GM19240 (cell line): ENCODE data around the gene CDK6.

Experiments
- DNase-seq: peaks from one replicate; pipeline ENCODE4 v3.0.0; 2011; ENCODE audit warnings: low spot score; ENCODE audit not compliant: insufficient read length

Gene CDK6

GRCh38 chr7:92648067-92648466 is 188.3 kb downstream of the CDK6 start:
- DNase-seq = no peak

- no peak for DNase-seq
Measured at GRCh38 chr7:92647652-92648051, 188.7 kb downstream of the CDK6 start.

GRCh38 chr7:92647011-92647625 is 189.3 kb downstream of the CDK6 start:
- DNase-seq = no peak

GRCh38 chr7:92645114-92646061 is 191.0 kb downstream of the CDK6 start:
- DNase-seq = no peak

- DNase-seq = no peak
Measured at GRCh38 chr7:92644406-92645113, 191.8 kb downstream of the CDK6 start.

GRCh38 chr7:92643821-92644220 is 192.6 kb downstream of the CDK6 start:
- DNase-seq = no peak

- DNase-seq = no peak
Measured at GRCh38 chr7:92641921-92642511, 194.4 kb downstream of the CDK6 start.

GRCh38 chr7:92639966-92640365 is 196.4 kb downstream of the CDK6 start:
- no peak for DNase-seq

- no peak for DNase-seq
Measured at GRCh38 chr7:92639213-92639896, 197.0 kb downstream of the CDK6 start.

- no peak for DNase-seq
Measured at GRCh38 chr7:92636018-92636560, 200.3 kb downstream of the CDK6 start.

- DNase-seq = no peak
Measured at GRCh38 chr7:92635538-92635937, 200.8 kb downstream of the CDK6 start.

- no peak for DNase-seq
Measured at GRCh38 chr7:92634924-92635519, 201.4 kb downstream of the CDK6 start.

GRCh38 chr7:92634205-92634604 is 202.2 kb downstream of the CDK6 start:
- DNase-seq = no peak

- no peak for DNase-seq
Measured at GRCh38 chr7:92633211-92633906, 203.0 kb downstream of the CDK6 start.

- DNase-seq = no peak
Measured at GRCh38 chr7:92632791-92633190, 203.6 kb downstream of the CDK6 start.

- DNase-seq = no peak
Measured at GRCh38 chr7:92631850-92632487, 204.4 kb downstream of the CDK6 start.

- no peak for DNase-seq
Measured at GRCh38 chr7:92631067-92631849, 205.1 kb downstream of the CDK6 start.

- DNase-seq = no peak
Measured at GRCh38 chr7:92629779-92630178, 206.6 kb downstream of the CDK6 start.

GRCh38 chr7:92627956-92628355 is 208.4 kb downstream of the CDK6 start:
- no peak for DNase-seq
